Measurements from ENCODE around the gene DCPS.

The DCPS gene

DNA sequence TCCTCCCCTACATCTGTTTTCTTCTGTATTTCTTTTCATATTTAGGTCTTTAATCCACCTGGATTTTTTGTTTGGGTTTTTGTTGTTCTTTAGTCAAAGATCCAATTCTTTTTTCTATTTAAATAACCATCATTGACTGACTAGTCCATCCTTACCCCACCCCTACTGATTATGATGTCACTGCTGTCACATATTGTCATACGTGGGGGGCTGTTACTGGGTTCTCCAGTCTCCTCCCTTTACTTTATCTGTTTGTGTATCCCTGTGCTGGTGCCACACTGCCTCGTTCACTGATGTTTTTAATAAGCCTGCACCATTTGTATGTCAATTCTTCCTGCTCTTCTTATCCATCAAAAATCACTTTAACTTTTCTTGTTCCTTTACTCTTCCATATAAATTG is 6.9 kb upstream of the DCPS start:
- peaks cover 17% of the 10 kb centered on the region; the same call in 1 of the 2 replicates for H3K36me3 ChIP-seq (ENCODE audit: insufficient read depth, low read length)
- no peaks in the 10 kb centered on the region for H3K27me3 ChIP-seq (ENCODE audit: insufficient read depth, low read length)
- no peak overlapping the region for H3K4me2 ChIP-seq (ENCODE audit: low read length)
- H3K9me2 ChIP-seq (ENCODE audit: low read depth, low read length) = no peaks in the 10 kb centered on the region
- H3K4me1 ChIP-seq (ENCODE audit: insufficient read depth, low read length, severe bottlenecking) = no peaks in the 10 kb centered on the region
- no peak overlapping the region for H3K9ac ChIP-seq (ENCODE audit: low read length)
- no peak for TF ChIP-seq EZH2 (IDR thresholded peaks at IDR 0.05; ENCODE audit: borderline replicate concordance, low read length)
- TF ChIP-seq, protein P1, sequence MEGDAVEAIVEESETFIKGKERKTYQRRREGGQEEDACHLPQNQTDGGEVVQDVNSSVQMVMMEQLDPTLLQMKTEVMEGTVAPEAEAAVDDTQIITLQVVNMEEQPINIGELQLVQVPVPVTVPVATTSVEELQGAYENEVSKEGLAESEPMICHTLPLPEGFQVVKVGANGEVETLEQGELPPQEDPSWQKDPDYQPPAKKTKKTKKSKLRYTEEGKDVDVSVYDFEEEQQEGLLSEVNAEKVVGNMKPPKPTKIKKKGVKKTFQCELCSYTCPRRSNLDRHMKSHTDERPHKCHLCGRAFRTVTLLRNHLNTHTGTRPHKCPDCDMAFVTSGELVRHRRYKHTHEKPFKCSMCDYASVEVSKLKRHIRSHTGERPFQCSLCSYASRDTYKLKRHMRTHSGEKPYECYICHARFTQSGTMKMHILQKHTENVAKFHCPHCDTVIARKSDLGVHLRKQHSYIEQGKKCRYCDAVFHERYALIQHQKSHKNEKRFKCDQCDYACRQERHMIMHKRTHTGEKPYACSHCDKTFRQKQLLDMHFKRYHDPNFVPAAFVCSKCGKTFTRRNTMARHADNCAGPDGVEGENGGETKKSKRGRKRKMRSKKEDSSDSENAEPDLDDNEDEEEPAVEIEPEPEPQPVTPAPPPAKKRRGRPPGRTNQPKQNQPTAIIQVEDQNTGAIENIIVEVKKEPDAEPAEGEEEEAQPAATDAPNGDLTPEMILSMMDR (IDR thresholded peaks at IDR 0.05; ENCODE audit: low read length) = no peak
- no peaks in the 10 kb centered on the region for H3K79me2 ChIP-seq (ENCODE audit: insufficient read depth, low read length)
- no peak overlapping the region for H3K27ac ChIP-seq (ENCODE audit: low read depth, low read length, poor library complexity, severe bottlenecking)
- H4K20me1 ChIP-seq (ENCODE audit: insufficient read depth, low read length) = no peaks in the 10 kb centered on the region
- no peak overlapping the region for H3K4me3 ChIP-seq (ENCODE audit: low read depth, low read length, poor library complexity, severe bottlenecking)
- no peaks in the 10 kb centered on the region for H3K9me3 ChIP-seq (ENCODE audit: low read length)
- H2AFZ ChIP-seq (ENCODE audit: low read length) = no peak overlapping the region
- no peaks in the 10 kb centered on the region for H3F3A ChIP-seq (ENCODE audit: insufficient read depth, low read length)

DNA sequence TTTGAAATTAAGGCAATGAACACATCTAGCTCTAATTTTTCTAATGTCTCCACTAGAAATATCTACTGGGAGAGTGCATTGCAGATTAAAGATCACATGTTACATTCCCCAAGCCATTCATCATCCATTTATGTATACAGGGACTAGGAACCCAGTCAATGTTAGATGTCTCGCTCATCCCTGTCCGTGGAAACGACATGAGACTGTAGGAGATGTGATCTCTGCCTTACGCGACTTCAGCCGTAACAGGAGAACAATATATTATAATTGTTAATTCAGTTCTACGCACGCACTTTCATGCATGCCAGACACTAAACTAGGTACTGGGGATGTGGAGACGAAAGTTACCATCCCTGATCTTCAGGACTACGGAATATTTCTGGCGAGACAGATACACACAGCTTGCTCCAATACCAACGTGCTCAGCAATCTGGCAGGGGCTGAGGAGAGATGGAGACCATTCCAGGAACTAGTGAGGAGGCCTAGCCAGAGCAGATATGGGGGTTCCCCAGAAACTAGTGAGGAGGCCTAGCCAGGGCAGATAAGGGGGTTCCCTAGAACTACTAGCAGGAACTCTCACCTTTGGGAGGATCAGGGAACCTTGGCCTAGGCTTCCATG is 706 bp downstream of the DCPS start:
- Histone ChIP-seq H3K9me3 (ENCODE audit: low read length) (no peaks in the 10 kb centered on the region), H3F3A (ENCODE audit: insufficient read depth, low read length) (no peaks in the 10 kb centered on the region), H3K79me2 (ENCODE audit: insufficient read depth, low read length) (0 out of 2 replicates have a peak, but pooled peaks cover 6% of the 10 kb centered on the region), H3K9ac (ENCODE audit: low read length) (peak overlapping the region; percentile 90), H3K9me2 (ENCODE audit: low read depth, low read length) (no peaks in the 10 kb centered on the region), H3K4me3 (ENCODE audit: low read depth, low read length, poor library complexity, severe bottlenecking) (peak overlapping the region; percentile 79), H3K36me3 (ENCODE audit: insufficient read depth, low read length) (peaks cover 17% of the 10 kb centered on the region; the same call in 1 of the 2 replicates), H3K4me2 (ENCODE audit: low read length) (peak overlapping the region; percentile 73), H2AFZ (ENCODE audit: low read length) (no peak overlapping the region), H3K27ac (ENCODE audit: low read depth, low read length, poor library complexity, severe bottlenecking) (peak overlapping the region; percentile 64), H4K20me1 (ENCODE audit: insufficient read depth, low read length) (no peaks in the 10 kb centered on the region), H3K4me1 (ENCODE audit: insufficient read depth, low read length, severe bottlenecking) (peaks cover 27% of the 10 kb centered on the region), H3K27me3 (ENCODE audit: insufficient read depth, low read length) (no peaks in the 10 kb centered on the region)
- TF ChIP-seq, protein P1 (IDR thresholded peaks at IDR 0.05; ENCODE audit: low read length) = no peak
- TF ChIP-seq EZH2 (IDR thresholded peaks at IDR 0.05; ENCODE audit: borderline replicate concordance, low read length) = no peak

DNA sequence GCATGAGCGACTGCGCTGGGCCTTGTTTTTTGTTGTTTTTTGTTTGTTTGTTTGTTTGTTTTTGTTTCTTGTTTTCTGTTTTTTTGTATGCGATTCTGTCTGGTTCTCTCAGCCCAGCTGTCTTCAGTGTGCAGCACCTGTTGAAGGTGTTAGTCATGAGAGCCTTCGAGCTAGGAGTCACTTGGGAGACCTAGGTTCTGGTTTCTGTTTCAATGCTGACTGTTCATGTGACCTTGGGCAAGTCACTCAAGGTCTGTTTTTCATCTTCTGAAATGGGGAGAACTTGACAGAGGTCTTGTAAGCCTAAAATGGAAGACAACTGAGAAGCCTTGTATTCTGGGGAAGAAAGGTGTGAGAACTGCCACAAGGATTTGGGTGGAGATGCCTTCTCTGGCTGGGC is 1.8 kb downstream of the DCPS start:
- Histone ChIP-seq H4K20me1 (ENCODE audit: insufficient read depth, low read length) (no peaks in the 10 kb centered on the region), H3K9me2 (ENCODE audit: low read depth, low read length) (no peaks in the 10 kb centered on the region), H3K27ac (ENCODE audit: low read depth, low read length, poor library complexity, severe bottlenecking) (peak overlapping the region; percentile 32), H3K79me2 (ENCODE audit: insufficient read depth, low read length) (0 out of 2 replicates have a peak, but pooled peaks cover 6% of the 10 kb centered on the region), H3K4me3 (ENCODE audit: low read depth, low read length, poor library complexity, severe bottlenecking) (no peak overlapping the region), H3K4me2 (ENCODE audit: low read length) (0 out of 2 replicates have a peak overlapping the region, but pooled peaks have one; percentile 3), H2AFZ (ENCODE audit: low read length) (no peak overlapping the region), H3K9me3 (ENCODE audit: low read length) (no peaks in the 10 kb centered on the region), H3F3A (ENCODE audit: insufficient read depth, low read length) (no peaks in the 10 kb centered on the region), H3K27me3 (ENCODE audit: insufficient read depth, low read length) (no peaks in the 10 kb centered on the region), H3K4me1 (ENCODE audit: insufficient read depth, low read length, severe bottlenecking) (peaks cover 27% of the 10 kb centered on the region), H3K36me3 (ENCODE audit: insufficient read depth, low read length) (peaks cover 26% of the 10 kb centered on the region; the same call in 1 of the 2 replicates), H3K9ac (ENCODE audit: low read length) (no peak overlapping the region)
- TF ChIP-seq, protein P1 (IDR thresholded peaks at IDR 0.05; ENCODE audit: low read length) = no peak
- TF ChIP-seq EZH2 (IDR thresholded peaks at IDR 0.05; ENCODE audit: borderline replicate concordance, low read length) = no peak

Measured in OCI-LY1 (cell line).